GM12891 (cell line): ENCODE results near the gene PCDH9.

Source experiments
- DNase-seq: peaks from one replicate; pipeline ENCODE4 v3.0.0; 2011; ENCODE audit warnings: low spot score; ENCODE audit not compliant: insufficient read length
- FAIRE-seq: peaks from 2 replicates; lab custom pipeline; 2011; peaks lifted over from hg19 to GRCh38; lab: Jason Lieb, UNC
- PAX5 ChIP-seq: IDR thresholded peaks from 2 replicates; pipeline ENCODE4 v1.6.1; 2011; ENCODE audit warnings: low read length, moderate library complexity, mild to moderate bottlenecking; ENCODE audit not compliant: insufficient read depth, severe bottlenecking
- POLR2A ChIP-seq: IDR thresholded peaks from 2 replicates; pipeline ENCODE4 v1.6.1; 2011; ENCODE audit warnings: low read depth, low read length, control low read depth
- POLR2AphosphoS5 ChIP-seq: IDR thresholded peaks from 2 replicates; pipeline ENCODE4 v1.6.1; 2011; ENCODE audit warnings: low read depth, low read length, control low read depth
- POU2F2 ChIP-seq: IDR thresholded peaks from 2 replicates; pipeline ENCODE4 v1.6.1; 2011; ENCODE audit warnings: low read depth, mild to moderate bottlenecking, control low read depth, low read length, moderate library complexity
- SPI1 ChIP-seq: IDR thresholded peaks from 2 replicates; pipeline ENCODE4 v1.6.1; 2011; ENCODE audit warnings: low read depth, low read length, control low read depth
- TAF1 ChIP-seq: IDR thresholded peaks from 2 replicates; pipeline ENCODE4 v1.6.1; 2011; ENCODE audit warnings: low read depth, low read length, control low read depth

The PCDH9 gene

DNA sequence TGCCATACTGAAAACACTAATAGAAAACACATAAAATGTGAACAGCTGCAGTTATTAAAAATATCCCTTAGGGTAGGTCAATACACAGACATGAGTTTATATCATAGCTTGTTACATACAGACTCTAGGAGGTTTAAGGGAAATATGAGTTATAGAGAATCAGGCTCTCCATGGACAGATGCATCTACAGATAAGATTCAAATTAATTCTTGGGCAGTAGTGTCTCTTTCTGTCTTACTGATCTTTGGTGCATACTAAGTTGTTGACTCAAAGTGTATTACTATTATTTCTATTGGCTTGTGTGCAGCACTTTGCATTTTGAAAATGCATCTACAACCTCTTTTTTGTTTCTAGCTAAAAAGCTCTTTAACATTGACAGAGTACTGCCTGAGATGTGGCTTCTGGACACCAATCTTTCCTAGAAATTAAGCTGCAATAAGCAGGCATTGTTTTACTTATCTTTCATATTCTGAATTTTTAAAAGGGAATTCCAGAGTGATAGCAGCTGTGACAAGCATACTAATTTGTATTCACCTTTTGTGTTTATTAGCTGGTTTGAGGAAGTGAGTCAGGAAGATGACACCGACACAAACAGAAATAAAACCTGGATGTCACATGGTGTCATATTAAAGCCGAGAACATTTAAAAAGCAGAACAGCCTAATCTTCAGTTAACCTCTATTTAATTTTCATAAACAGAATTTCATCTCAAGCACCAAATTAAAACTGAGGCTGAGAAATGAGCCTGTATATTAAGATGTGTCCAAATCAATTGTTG lies 399.0 kb downstream of the PCDH9 start:
- TF ChIP-seq SPI1 (peak; percentile 63), POLR2AphosphoS5 (no peak)
- no peak for FAIRE-seq
- no peak for DNase-seq

DNA sequence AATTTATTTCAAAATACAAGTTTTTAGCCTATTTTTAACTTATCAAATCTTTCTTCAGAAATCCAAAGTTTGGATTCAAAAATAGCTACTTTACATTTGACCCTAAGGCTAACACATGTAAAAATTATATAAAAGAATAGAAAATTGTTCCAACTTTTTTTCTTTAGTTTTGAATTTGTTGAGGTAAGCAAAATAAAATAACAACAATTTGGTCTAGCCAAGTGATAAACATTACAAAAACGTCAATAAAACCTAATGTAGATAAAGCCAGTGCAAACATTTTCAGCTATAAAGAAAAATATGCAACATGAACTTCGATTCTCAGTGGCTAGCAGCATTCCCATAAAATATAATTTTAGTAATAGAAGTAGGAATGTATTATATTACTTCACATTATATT lies 400.3 kb downstream of the PCDH9 start:
- no peak for FAIRE-seq
- TF ChIP-seq PAX5, result no peak
- no peak for TF ChIP-seq POU2F2
- TF ChIP-seq SPI1, result no peak
- TF ChIP-seq POLR2AphosphoS5, result no peak
- no peak for TF ChIP-seq TAF1
- TF ChIP-seq POLR2A, result no peak
- DNase-seq, result no peak

- no peak for DNase-seq
- no peak for TF ChIP-seq SPI1
- no peak for TF ChIP-seq PAX5
- no peak for TF ChIP-seq POLR2AphosphoS5
- no peak for TF ChIP-seq POU2F2
- no peak for TF ChIP-seq TAF1
- no peak for TF ChIP-seq POLR2A
- no peak for FAIRE-seq
Measured at GRCh38 chr13:66826398-66826797, 403.7 kb downstream of the PCDH9 start.

DNA sequence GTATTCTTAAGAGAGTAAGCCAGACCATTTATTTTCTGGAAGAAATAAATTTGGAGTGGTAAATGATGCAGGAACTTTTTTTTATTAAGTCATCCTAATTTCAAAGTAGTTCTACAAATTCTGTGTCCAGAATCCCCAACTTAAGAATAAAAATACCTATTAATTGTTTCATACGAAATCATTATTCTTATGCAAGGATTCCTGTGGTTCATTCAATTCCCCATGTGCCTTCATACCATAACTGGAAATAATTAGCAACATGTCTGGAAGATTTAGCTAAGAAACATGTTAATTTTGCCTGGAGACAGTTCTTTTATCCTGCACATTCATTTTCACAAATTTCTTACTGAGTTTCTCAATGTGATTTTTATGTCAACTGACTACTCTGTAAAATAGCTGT lies 408.6 kb downstream of the PCDH9 start:
- no peak for TF ChIP-seq POLR2AphosphoS5
- no peak for TF ChIP-seq TAF1
- TF ChIP-seq PAX5, result no peak
- no peak for TF ChIP-seq POLR2A
- TF ChIP-seq POU2F2, result no peak
- TF ChIP-seq SPI1, result no peak
- DNase-seq, result no peak
- FAIRE-seq, result no peak

- DNase-seq, result no peak
- TF ChIP-seq POU2F2 (no peak), POLR2A (no peak), POLR2AphosphoS5 (no peak), PAX5 (no peak), SPI1 (no peak), TAF1 (no peak)
- no peak for FAIRE-seq
Measured at GRCh38 chr13:66811455-66811854, 418.7 kb downstream of the PCDH9 start.

DNA sequence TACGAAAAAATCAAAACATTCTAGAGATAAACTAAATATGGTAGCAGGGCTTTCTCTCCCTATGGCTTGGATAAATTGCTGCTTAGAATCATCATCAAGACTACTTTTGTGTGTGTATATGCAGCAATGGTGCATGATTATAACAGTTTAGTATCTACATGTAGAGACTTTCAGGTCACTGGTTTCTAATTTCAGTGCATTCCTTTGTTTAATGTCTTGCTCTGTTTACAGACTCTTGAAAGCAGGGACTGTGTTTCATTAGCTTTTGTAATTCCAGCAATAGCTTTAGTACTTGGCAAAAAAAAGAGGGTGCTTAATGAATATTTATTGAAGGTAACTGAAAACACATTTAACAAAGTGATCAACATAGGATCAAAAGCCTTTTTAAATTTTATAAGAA lies 420.7 kb downstream of the PCDH9 start:
- DNase-seq, result no peak
- no peak for FAIRE-seq
- TF ChIP-seq POLR2A (no peak), POLR2AphosphoS5 (no peak), TAF1 (no peak), SPI1 (no peak), POU2F2 (no peak), PAX5 (no peak)

DNA sequence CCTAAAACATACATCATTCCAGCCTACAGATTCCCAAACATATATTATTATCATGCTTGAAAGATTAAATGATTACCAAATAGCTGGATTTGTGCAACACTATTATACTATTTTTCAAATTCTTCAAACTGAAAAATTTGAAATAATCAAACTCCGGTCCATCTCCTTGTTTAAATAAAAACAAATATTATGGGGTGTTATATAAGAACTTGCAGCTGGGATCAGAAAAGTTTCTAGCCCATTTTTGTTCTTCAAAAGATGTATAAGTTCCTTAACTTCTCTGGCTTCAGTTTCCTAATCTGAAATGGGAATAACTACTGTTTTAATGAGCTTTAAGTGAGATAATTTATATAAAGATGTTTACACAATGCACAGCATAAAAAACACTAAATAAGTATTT lies 422.9 kb downstream of the PCDH9 start:
- TF ChIP-seq SPI1 (no peak), POLR2A (no peak), POU2F2 (no peak), TAF1 (no peak), POLR2AphosphoS5 (no peak), PAX5 (no peak)
- no peak for DNase-seq
- no peak for FAIRE-seq

- DNase-seq (no peak), FAIRE-seq (no peak)
- TF ChIP-seq POLR2AphosphoS5 (no peak), SPI1 (no peak), POU2F2 (no peak), POLR2A (no peak), TAF1 (no peak), PAX5 (no peak)
Measured at GRCh38 chr13:66805657-66806056, 424.5 kb downstream of the PCDH9 start.

DNA sequence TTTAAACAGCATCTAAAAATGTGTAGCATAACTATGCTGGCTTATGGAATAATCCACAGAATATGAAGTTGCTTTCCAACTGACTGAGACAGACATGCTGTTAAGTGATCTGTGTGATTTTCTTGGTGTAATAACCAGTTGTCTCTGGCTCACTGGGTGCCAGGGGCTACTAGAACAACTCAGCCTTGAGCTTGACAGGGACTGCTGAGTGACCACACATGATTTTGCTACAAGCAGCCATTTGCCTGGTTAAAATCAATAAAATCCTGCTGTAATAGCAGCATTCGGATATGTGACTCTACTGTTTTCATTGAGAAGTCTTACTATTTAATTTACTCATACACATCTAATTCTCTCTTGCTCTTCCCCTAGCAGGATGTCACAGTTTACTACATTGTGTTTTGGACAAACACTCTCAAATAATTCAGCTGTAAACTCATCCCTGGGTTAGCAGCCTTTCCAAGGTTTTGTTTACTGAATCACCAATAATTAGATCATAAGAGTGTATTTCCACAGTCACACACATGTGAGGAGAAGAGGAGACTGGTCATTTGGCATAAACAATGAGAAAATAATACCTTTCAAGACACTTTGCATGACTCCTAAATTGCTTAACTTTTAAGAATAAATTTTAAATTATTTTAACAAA lies 426.2 kb downstream of the PCDH9 start:
- DNase-seq (no peak), FAIRE-seq (no peak)
- TF ChIP-seq TAF1, result no peak
- TF ChIP-seq POU2F2, result no peak
- no peak for TF ChIP-seq PAX5
- TF ChIP-seq POLR2AphosphoS5, result no peak
- no peak for TF ChIP-seq POLR2A
- TF ChIP-seq SPI1, result no peak

DNA sequence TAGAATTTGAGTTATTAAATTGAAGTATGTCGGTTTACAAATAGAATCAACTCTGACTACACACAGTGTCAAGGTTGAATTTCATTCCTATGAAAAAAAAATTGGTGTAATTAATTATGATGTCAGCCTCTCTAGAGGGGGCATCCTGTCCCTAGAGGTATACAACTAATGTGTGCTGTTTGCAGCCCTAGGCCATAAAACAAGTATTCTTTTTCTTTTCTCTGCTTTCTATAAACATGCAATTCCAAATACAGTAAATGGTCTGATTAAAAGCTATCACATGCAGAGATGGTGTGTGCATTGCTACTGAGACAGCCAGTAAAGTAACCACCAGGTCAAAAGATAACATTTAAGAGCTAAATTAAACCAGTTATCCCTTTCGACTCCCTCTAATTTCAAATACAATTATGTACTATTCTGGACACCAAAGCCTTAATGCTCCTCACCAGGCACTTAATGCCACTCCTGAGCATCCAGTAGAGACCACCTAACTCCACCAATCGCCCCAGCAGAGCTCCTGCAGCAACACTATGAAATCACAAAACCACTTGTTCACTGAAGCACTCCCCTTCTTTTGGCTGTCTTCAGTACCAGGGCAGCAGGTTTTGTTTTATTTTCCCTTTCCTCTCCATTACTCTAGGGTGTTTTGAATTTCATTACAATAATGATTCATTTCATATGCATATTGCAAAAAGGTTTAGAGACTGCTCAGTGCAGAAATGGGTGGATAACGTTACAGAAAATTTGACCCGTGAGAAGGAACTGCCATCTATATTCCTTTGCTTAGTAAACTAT lies 426.9 kb downstream of the PCDH9 start:
- TF ChIP-seq POLR2A (no peak), PAX5 (no peak), SPI1 (no peak), POU2F2 (no peak), POLR2AphosphoS5 (no peak), TAF1 (no peak)
- FAIRE-seq (no peak), DNase-seq (no peak)
